OCI-LY7 (cell line): ENCODE results near the gene CFAP61. TPM values are rescaled to one million over a fixed set of nuclear protein-coding genes. Genes with fewer than 3 reads are reported as not detected.

Source experiments
- BruUV-seq: library from RNA; stranded (reverse); fragments of 400-500 nt; replicated peaks from 2 replicates; lab custom pipeline; 2021; lab: Mats Ljungman, UMichigan
- CTCF ChIA-PET: fragments of 300-600 bp; sonication (Branson Sonifier 250); formaldehyde crosslinking; loops from one replicate; lab custom pipeline; 2022; ENCODE audit warnings: antibody characterized with exemption; ENCODE audit not compliant: unreplicated experiment; lab: Charles Lee
- POLR2A ChIA-PET: fragments of 300-600 bp; sonication (Branson Sonifier 250); formaldehyde crosslinking; loops from one replicate; lab custom pipeline; 2022; ENCODE audit warnings: antibody characterized with exemption; lab: Charles Lee
- DNase-seq: peaks from one replicate; pipeline ENCODE4 v3.0.0-alpha.2; 2015; ENCODE audit warnings: low spot score
- H2AFZ ChIP-seq: fragments of 200-600 bp; sonication (generic), shearing (Covaris generic); 2 replicates; pipeline ENCODE4 v1.6.1; 2014; ENCODE audit warnings: mild to moderate bottlenecking, antibody characterized with exemption, low read length, moderate library complexity
- H3K27ac ChIP-seq: fragments of 200-600 bp; sonication (generic); 2 replicates; pipeline ENCODE4 v1.5.1; 2014; ENCODE audit warnings: mixed run types, low read depth, mild to moderate bottlenecking, moderate library complexity, low read length, inconsistent platforms; ENCODE audit not compliant: poor library complexity, severe bottlenecking
- H3K36me3 ChIP-seq: fragments of 200-600 bp; sonication (generic); 2 replicates; pipeline ENCODE4 v1.6.1; 2014; ENCODE audit warnings: mild to moderate bottlenecking, antibody characterized with exemption, low read length, moderate library complexity, mixed read lengths; ENCODE audit not compliant: insufficient read depth
- H3K4me1 ChIP-seq: fragments of 200-600 bp; sonication (generic); 2 replicates; pipeline ENCODE4 v1.5.1; 2014; ENCODE audit warnings: mild to moderate bottlenecking, low read length; ENCODE audit not compliant: insufficient read depth, poor library complexity, severe bottlenecking
- H3K4me2 ChIP-seq: fragments of 200-600 bp; sonication (generic); 2 replicates; pipeline ENCODE4 v1.6.1; 2014; ENCODE audit warnings: mild to moderate bottlenecking, low read length
- H3K4me3 ChIP-seq: fragments of 200-600 bp; sonication (generic); 2 replicates; pipeline ENCODE4 v1.5.1; 2014; ENCODE audit warnings: mild to moderate bottlenecking, low read depth, low read length; ENCODE audit not compliant: poor library complexity, severe bottlenecking
- H3K79me2 ChIP-seq: fragments of 200-600 bp; sonication (generic); 2 replicates; pipeline ENCODE4 v1.6.1; 2016; ENCODE audit warnings: low read depth, mild to moderate bottlenecking, low read length, moderate library complexity, mixed read lengths; ENCODE audit not compliant: insufficient read depth
- H3K9me2 ChIP-seq: fragments of 200-600 bp; sonication (generic); 2 replicates; pipeline ENCODE4 v1.6.1; 2016; ENCODE audit warnings: mild to moderate bottlenecking, low read length, mixed read lengths; ENCODE audit not compliant: insufficient read depth
- H3K9me3 ChIP-seq: fragments of 200-600 bp; sonication (generic); 2 replicates; pipeline ENCODE4 v1.6.1; 2014; ENCODE audit warnings: mild to moderate bottlenecking, mixed run types, low read length, mixed read lengths
- H4K20me1 ChIP-seq: fragments of 200-600 bp; sonication (generic); 2 replicates; pipeline ENCODE4 v1.6.1; 2014; ENCODE audit warnings: mild to moderate bottlenecking, antibody characterized with exemption, low read length, moderate library complexity, mixed read lengths; ENCODE audit not compliant: insufficient read depth
- EZH2phosphoT487 ChIP-seq: fragments of 200-600 bp; sonication (generic); IDR thresholded peaks from 2 replicates; pipeline ENCODE4 v1.6.1; 2018; ENCODE audit warnings: low read depth, borderline replicate concordance, mild to moderate bottlenecking, mixed run types, antibody characterized with exemption, low read length, moderate library complexity, mixed read lengths
- intact Hi-C: fragments of 100-400 bp; cut with micrococcal nuclease; formaldehyde crosslinking; loops from one replicate; pipeline ENCODE4 v1.10.0; 2022; ENCODE audit not compliant: unreplicated experiment
- total RNA-seq, 2 experiments: library from RNA; depleted of rRNA in 1 of 2; stranded (reverse); fragments of >200 nt in 1 of 2; shearing (Covaris generic) in 1 of 2; gene quantifications; 2 replicates each; pipeline ENCODE4 v1.2.3, GENCODE V29; 2014 to 2022
- TF ChIP-seq, protein P1 (sequence below): fragments of 200-600 bp; sonication (generic); conservative IDR thresholded peaks from 2 replicates; pipeline ENCODE4 v1.5.1; 2014; ENCODE audit warnings: mild to moderate bottlenecking, antibody characterized with exemption, low read length, moderate library complexity, mixed read lengths

The CFAP61 gene
- total RNA-seq, 2 experiments from 2014 or later, result 0.06 TPM; not detected in 1

GRCh38 chr20:20312562-20312961, 260.2 kb downstream of the CFAP61 start:
- intact Hi-C loops, result no loop called here
- no peaks in the 10 kb centered on the region for H3K4me1 ChIP-seq
- CTCF ChIA-PET, result no interaction called here
- no peak for TF ChIP-seq EZH2phosphoT487
- TF ChIP-seq, protein P1, sequence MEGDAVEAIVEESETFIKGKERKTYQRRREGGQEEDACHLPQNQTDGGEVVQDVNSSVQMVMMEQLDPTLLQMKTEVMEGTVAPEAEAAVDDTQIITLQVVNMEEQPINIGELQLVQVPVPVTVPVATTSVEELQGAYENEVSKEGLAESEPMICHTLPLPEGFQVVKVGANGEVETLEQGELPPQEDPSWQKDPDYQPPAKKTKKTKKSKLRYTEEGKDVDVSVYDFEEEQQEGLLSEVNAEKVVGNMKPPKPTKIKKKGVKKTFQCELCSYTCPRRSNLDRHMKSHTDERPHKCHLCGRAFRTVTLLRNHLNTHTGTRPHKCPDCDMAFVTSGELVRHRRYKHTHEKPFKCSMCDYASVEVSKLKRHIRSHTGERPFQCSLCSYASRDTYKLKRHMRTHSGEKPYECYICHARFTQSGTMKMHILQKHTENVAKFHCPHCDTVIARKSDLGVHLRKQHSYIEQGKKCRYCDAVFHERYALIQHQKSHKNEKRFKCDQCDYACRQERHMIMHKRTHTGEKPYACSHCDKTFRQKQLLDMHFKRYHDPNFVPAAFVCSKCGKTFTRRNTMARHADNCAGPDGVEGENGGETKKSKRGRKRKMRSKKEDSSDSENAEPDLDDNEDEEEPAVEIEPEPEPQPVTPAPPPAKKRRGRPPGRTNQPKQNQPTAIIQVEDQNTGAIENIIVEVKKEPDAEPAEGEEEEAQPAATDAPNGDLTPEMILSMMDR, result no peak
- no peak overlapping the region for H3K4me3 ChIP-seq
- H4K20me1 ChIP-seq, result no peaks in the 10 kb centered on the region
- H3K79me2 ChIP-seq, result no peaks in the 10 kb centered on the region
- H3K27ac ChIP-seq, result no peak overlapping the region
- no peak overlapping the region for H2AFZ ChIP-seq
- no peak for DNase-seq
- H3K36me3 ChIP-seq, result no peaks in the 10 kb centered on the region
- no peak overlapping the region for H3K4me2 ChIP-seq
- POLR2A ChIA-PET, result no interaction called here
- BruUV-seq, result no TSS peak
- H3K9me3 ChIP-seq, result no peaks in the 10 kb centered on the region
- H3K9me2 ChIP-seq, result no peaks in the 10 kb centered on the region

DNA sequence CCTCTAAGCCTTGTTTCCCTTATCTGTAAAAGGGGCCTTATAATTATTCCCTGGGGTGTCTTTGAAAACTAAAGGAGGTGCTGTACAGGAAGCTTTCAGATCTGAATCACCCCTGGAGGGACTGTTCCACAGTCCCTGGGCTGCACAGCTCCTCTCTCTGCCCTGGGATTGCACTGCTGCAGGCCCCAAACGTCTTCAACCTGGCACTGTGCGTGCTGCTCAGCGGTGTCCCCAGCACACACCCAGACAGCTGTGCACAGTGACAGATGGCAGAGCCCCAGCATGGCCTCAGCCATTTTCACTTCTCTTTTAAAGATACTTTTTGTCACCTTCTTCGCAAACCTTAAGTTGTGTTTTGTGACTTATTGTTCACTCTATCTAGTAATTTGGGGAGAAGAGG, 264.9 kb downstream of the CFAP61 start:
- no peaks in the 10 kb centered on the region for H3K9me2 ChIP-seq
- intact Hi-C loops, result no loop called here
- H3K4me1 ChIP-seq, result no peaks in the 10 kb centered on the region
- TF ChIP-seq, protein P1, result no peak
- no peak for TF ChIP-seq EZH2phosphoT487
- no peak overlapping the region for H2AFZ ChIP-seq
- no peaks in the 10 kb centered on the region for H3K36me3 ChIP-seq
- POLR2A ChIA-PET, result no interaction called here
- no peak for DNase-seq
- no peak overlapping the region for H3K27ac ChIP-seq
- CTCF ChIA-PET, result no interaction called here
- no peak overlapping the region for H3K4me2 ChIP-seq
- H3K79me2 ChIP-seq, result no peaks in the 10 kb centered on the region
- no peaks in the 10 kb centered on the region for H3K9me3 ChIP-seq
- no peaks in the 10 kb centered on the region for H4K20me1 ChIP-seq
- no TSS peak for BruUV-seq
- no peak overlapping the region for H3K4me3 ChIP-seq

- Histone ChIP-seq H2AFZ (no peak overlapping the region), H3K4me3 (no peak overlapping the region), H3K9me3 (no peaks in the 10 kb centered on the region), H3K4me2 (no peak overlapping the region), H3K79me2 (no peaks in the 10 kb centered on the region), H3K4me1 (no peaks in the 10 kb centered on the region), H3K27ac (no peak overlapping the region), H4K20me1 (no peaks in the 10 kb centered on the region), H3K9me2 (no peaks in the 10 kb centered on the region), H3K36me3 (no peaks in the 10 kb centered on the region)
- no peak for DNase-seq
- no TSS peak for BruUV-seq
- ChIA-PET CTCF (no interaction called here), POLR2A (no interaction called here)
- intact Hi-C loops, result no loop called here
- TF ChIP-seq EZH2phosphoT487, result no peak
- TF ChIP-seq, protein P1, result no peak
Observed at GRCh38 chr20:20317621-20318364, 265.5 kb downstream of the CFAP61 start.
